Measurements from ENCODE around the gene SPP2. TPM values are rescaled to one million over a fixed set of nuclear protein-coding genes. Genes with fewer than 3 reads are reported as not detected.

The SPP2 gene
- total and polyA plus RNA-seq, 2 donors = 0.05 to 0.11 TPM

DNA sequence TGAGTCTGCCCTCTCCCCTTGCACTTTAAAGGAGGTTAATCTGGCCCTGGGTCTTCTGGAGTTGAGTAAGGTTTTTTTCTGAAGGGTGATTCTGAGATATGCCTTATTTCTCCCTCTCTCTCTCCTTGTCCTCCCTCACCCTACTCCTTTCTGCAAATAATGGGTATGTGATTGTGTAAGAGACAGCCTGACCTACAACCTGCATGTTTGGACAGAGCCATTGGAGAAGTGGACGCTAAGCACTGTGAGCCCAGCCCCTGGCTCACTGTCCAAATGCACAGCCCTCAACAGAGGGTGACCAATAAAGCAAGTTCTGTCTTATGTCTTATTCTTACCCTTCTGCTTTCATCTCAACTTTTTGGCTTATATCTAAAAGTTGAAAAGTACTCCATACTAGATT lies 71.5 kb downstream of the SPP2 start:
- Histone ChIP-seq H3K27ac (ENCODE audit: low read depth in 1 of 2, low read length in 1 of 2) (no peak overlapping the region), H3K4me3 (ENCODE audit: low read length in 2 of 2) (no peak overlapping the region), H3K27me3 (ENCODE audit: control insufficient read depth in 2 of 2, insufficient read depth in 1 of 2, low read length in 1 of 2) (peaks cover 0 to 11% of the 10 kb centered on the region in 2 donors), H3K4me1 (ENCODE audit: control insufficient read depth in 2 of 2, insufficient read depth in 2 of 2, low read length in 2 of 2) (no peaks in the 10 kb centered on the region), H3K9me3 (ENCODE audit: control insufficient read depth in 2 of 2, insufficient read depth in 1 of 2, low read length in 1 of 2) (no peaks in the 10 kb centered on the region), H3K36me3 (ENCODE audit: control insufficient read depth in 2 of 2, insufficient read depth in 2 of 2, low read length in 1 of 2) (no peaks in the 10 kb centered on the region)
- DNase-seq (ENCODE audit: low read depth in 6 of 9, low spot score in 9 of 9) = no peak
- 97% methylated on average over 1 of the region's 1 CpG for WGBS

DNA sequence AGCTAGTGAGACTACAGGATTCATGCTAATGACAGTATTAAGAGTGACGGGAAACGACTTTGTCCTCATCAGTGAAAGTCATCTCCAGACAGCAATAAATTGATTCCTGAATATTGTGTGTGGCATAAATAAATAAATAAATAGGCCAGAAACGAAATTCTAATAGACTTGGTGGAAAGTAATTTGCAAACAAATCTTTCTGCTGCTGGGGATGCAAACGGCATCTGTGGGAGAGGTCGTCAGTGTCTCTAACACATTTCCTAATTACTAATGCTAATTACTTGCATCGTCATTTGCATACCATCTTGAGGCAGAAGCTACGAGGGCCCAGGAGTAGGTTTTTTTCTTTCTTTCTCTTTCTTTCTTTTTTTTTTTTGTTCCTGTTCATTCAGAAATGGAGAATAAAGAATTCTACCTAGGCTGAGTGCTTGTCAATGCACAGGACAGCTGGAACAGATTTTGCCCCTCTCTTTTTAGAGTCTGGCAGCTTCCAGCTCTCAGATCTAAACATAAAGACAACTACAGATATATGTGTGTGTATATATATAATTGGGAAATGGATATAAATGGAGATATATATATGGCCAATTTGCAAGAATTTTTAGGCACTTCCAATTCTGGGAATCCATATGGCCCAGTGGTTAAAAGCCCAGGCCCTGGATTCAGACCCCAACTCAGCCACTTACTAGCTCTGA lies 75.1 kb downstream of the SPP2 start:
- no peak overlapping the region for H3K4me3 ChIP-seq (ENCODE audit: low read length in 2 of 2)
- no peak overlapping the region for H3K27ac ChIP-seq (ENCODE audit: low read depth in 1 of 2, low read length in 1 of 2)
- no peaks in the 10 kb centered on the region for H3K36me3 ChIP-seq (ENCODE audit: control insufficient read depth in 2 of 2, insufficient read depth in 2 of 2, low read length in 1 of 2)
- no peak for DNase-seq (ENCODE audit: low read depth in 6 of 9, low spot score in 9 of 9)
- H3K4me1 ChIP-seq (ENCODE audit: control insufficient read depth in 2 of 2, insufficient read depth in 2 of 2, low read length in 2 of 2) = no peaks in the 10 kb centered on the region
- 79% methylated on average over 7 of the region's 7 CpGs for WGBS
- peaks cover 0 to 9% of the 10 kb centered on the region in 2 donors for H3K27me3 ChIP-seq (ENCODE audit: control insufficient read depth in 2 of 2, insufficient read depth in 1 of 2, low read length in 1 of 2)
- no peaks in the 10 kb centered on the region for H3K9me3 ChIP-seq (ENCODE audit: control insufficient read depth in 2 of 2, insufficient read depth in 1 of 2, low read length in 1 of 2)

DNA sequence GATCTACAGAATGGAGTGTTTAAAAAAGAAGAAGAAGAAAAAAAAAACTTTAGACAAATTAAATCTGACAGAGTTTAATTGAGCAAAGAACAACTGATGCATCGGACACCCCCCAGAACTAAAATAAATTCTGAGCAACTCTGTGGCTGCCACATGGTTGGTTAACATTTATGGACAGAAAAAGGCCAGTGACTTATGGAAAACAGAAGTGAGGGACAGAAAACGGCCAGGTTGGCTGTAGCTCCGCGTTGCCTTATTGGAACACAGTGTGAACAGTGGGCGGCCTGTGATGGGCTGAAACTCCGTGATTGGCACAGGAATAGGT lies 75.6 kb downstream of the SPP2 start:
- WGBS = 97% methylated on average over 6 of the region's 6 CpGs

More for the DNA sequence above, 75.6 kb downstream of the SPP2 start:
- peaks cover 0 to 8% of the 10 kb centered on the region in 2 donors for H3K27me3 ChIP-seq (ENCODE audit: control insufficient read depth in 2 of 2, insufficient read depth in 1 of 2, low read length in 1 of 2)
- no peak overlapping the region for H3K27ac ChIP-seq (ENCODE audit: low read depth in 1 of 2, low read length in 1 of 2)
- no peaks in the 10 kb centered on the region for H3K9me3 ChIP-seq (ENCODE audit: control insufficient read depth in 2 of 2, insufficient read depth in 1 of 2, low read length in 1 of 2)
- H3K36me3 ChIP-seq (ENCODE audit: control insufficient read depth in 2 of 2, insufficient read depth in 2 of 2, low read length in 1 of 2) = no peaks in the 10 kb centered on the region
- DNase-seq (ENCODE audit: low read depth in 6 of 9, low spot score in 9 of 9) = no peak
- no peaks in the 10 kb centered on the region for H3K4me1 ChIP-seq (ENCODE audit: control insufficient read depth in 2 of 2, insufficient read depth in 2 of 2, low read length in 2 of 2)
- H3K4me3 ChIP-seq (ENCODE audit: low read length in 2 of 2) = no peak overlapping the region

Other genes with a start within 250 kb of the SPP2 start
- 29.7 TPM for gene HJURP, start 196.2 kb upstream of the SPP2 start, total RNA-seq
- 5.8 TPM for gene HJURP, start 196.2 kb upstream of the SPP2 start, polyA plus RNA-seq
- 0.19 TPM for gene TRPM8, start 133.3 kb upstream of the SPP2 start, total RNA-seq
- 0.59 TPM for gene TRPM8, start 133.3 kb upstream of the SPP2 start, polyA plus RNA-seq